Bronchial epithelial cell (primary cell): ENCODE results near the gene RHOA. TPM values are rescaled to one million over a fixed set of nuclear protein-coding genes. Genes with fewer than 3 reads are reported as not detected.
A peak's percentile ranks its signal among the peaks of the same experiment; 100 is the strongest.
"Not testable (repeated sequence)": the region's sequence is repeated elsewhere in the genome, so short reads cannot be mapped to it uniquely, and the experiment has no call there.

Source experiments
- DNase-seq: peaks from one replicate; pipeline ENCODE4 v3.0.0-alpha.2; 2010; ENCODE audit warnings: low read depth
- FAIRE-seq: peaks from 2 replicates; lab custom pipeline; 2011; peaks lifted over from hg19 to GRCh38; lab: Jason Lieb, UNC
- H3K27me3 ChIP-seq: 2 replicates; pipeline ENCODE4 v1.5.1; 2011; ENCODE audit warnings: low read length; ENCODE audit not compliant: control insufficient read depth, insufficient read depth
- H3K36me3 ChIP-seq: 2 replicates; pipeline ENCODE4 v1.5.1; 2011; ENCODE audit warnings: low read length; ENCODE audit not compliant: control insufficient read depth, insufficient read depth
- H3K4me3 ChIP-seq: 2 replicates; pipeline ENCODE4 v1.5.1; 2011; ENCODE audit warnings: mild to moderate bottlenecking, low read depth, low read length, control low read depth
- CTCF ChIP-seq: IDR thresholded peaks from 2 replicates; pipeline ENCODE4 v1.5.1; 2011; ENCODE audit warnings: mild to moderate bottlenecking, moderate library complexity, low read length, control low read depth, inconsistent platforms; ENCODE audit not compliant: insufficient read depth, severe bottlenecking
- total RNA-seq: library from RNA; depleted of rRNA; stranded (reverse); fragments of >200 nt; gene quantifications from 2 replicates; pipeline ENCODE4 v1.2.1, GENCODE V29; 2014

Gene RHOA
- total RNA-seq, 1 donor from 2014 or later = 621 TPM

DNA sequence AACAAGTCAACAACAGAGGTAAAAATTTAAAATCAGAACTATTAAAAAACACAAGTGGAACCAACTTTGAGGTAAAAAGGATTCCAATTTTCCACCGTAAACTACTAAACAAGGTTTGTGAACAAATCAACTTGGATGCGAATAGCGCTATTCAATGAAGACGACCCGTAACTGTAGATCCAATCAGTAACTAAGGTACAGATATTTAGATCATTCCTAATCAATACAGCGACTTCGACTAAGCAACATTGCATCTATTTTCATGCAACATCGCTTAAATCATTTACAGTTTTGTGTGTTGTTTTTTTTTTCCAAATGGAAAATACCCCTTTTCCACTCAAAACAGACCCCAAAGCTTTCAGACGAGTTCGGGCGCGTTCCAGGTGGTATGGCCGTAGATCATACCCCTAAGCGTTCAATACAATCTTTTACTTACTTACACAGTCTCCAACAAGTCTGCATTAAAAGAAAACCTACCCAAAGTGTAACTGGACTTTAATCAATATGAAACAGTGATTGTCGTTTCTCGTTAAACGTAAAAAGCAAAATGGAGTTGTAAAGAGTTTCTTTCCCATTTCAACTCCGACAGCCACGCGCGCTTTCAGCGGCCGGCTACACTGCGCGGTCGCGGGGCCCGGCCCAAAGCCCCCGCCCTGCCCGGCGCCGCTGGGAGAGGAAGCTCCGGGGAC lies 786 bp downstream of the RHOA start:
- no peaks in the 10 kb centered on the region for H3K27me3 ChIP-seq
- no peak for FAIRE-seq
- TF ChIP-seq CTCF = no peak
- peak overlapping the region; percentile 71 for H3K4me3 ChIP-seq
- H3K36me3 ChIP-seq = peaks cover 9% of the 10 kb centered on the region
- DNase-seq = no peak

DNA sequence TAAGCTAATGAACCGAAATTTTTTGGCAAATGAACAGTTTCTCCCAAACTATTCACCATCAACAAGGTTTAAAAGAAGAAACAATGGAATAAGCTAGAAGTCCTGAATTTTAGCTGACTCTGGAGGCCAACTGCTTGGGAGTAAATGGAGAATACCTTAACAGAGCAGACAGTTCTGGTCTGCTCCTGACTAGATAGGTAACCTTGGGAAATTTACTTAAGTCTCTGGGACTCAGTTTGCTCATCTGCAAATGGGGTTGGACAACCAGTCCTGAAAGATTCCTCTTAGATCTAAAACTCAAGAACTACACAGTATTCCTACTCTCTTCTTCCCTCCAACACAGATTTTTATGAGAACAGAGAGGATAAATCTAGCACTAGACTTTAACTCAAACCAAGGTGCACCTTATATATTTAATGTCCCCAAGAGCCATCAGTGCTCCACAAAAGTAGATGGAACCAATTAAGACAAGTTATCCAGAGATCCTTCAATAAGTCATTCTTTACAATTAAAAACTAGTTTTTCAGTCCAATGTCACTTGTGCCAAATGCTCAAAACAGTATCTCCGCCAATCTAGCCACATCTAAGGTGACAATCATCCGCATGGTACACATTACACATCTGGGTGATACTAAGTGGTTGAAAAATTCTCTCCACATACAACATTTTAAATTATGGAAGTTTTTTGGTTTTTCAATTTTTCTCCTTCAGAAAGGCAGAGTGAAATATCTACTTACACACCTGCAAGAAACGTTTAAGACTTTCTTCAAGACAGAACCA lies 1.5 kb downstream of the RHOA start:
- Histone ChIP-seq H3K4me3 (peak overlapping the region; percentile 71), H3K36me3 (peaks cover 9% of the 10 kb centered on the region), H3K27me3 (no peaks in the 10 kb centered on the region)
- FAIRE-seq = no peak
- no peak for DNase-seq
- TF ChIP-seq CTCF = no peak

DNA sequence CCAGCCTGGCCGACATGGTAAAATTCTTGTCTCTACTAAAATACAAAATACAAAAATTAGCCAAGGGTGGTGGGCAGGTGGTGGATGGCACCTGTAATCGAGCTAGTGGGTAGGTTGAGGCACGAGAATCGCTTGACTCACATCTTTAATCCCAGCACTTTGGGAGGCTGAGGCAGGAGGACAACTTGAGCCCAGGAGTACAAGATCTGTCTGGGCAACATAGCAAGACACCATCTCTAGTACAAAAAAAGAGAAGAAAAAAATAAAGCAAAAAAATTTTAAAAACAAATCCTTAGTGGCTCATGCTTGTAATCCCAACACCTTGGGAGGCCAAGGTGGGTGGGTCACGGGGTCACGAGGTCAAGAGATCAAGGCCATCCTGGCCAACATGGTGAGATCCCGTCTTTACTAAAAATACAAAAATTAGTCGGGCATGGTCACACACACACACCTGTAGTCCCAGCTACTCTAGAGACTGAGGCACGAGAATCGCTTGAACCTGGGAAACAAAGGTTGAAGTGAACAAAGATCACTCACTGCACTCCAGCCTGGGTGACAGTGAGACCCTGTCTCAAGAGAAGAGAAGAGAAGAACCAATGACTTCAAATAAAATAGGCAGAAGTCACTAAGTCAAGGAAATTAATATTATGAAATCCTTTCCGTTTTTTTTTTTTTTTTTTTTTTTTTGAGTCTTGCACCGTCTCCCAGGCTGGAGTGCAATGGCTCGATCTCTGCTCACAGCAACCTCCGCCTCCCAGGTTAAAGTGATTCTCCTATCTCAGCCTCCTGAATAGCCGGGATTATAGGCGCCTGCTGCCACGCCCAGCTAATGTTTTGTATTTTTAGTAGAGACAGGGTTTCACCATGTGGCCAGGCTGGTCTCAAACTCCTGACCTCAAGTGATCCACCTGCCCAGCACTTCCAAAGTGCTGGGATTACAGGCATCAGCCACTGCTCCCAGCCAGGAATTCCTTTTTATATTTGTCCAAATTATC lies 4.9 kb downstream of the RHOA start:
- H3K4me3 ChIP-seq = no peak overlapping the region
- TF ChIP-seq CTCF = no peak
- H3K36me3 ChIP-seq = peaks cover 3% of the 10 kb centered on the region
- DNase-seq (no peak), FAIRE-seq (no peak)
- H3K27me3 ChIP-seq = no peaks in the 10 kb centered on the region

DNA sequence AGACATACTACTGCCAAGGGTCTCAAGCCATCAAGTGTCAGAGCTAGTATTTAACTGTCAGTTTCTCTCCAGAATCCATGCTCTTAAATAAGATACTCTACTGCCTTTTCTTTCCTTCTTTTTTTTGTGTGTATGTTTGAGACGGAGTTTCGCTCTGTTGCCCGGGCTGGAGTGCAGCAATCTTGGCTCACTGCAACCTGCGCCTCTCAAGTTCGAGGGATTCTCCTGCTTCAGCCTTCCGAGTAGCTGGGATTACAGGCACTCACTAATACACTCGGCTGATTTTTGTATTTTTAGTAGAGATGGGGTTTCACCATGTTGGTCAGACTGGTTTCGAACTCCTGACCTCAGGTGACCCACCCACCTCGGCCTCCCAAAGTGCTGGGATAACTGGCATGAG lies 6.2 kb downstream of the RHOA start:
- FAIRE-seq, H3K36me3 ChIP-seq, H3K4me3 ChIP-seq, H3K27me3 ChIP-seq, DNase-seq: not testable (repeated sequence)

GRCh38 chr3:49403891-49404290 lies 7.9 kb downstream of the RHOA start:
- no peaks in the 10 kb centered on the region for H3K27me3 ChIP-seq
- DNase-seq = no peak
- no peak for TF ChIP-seq CTCF
- no peak for FAIRE-seq
- no peak overlapping the region for H3K4me3 ChIP-seq
- peaks cover 3% of the 10 kb centered on the region for H3K36me3 ChIP-seq
